RCC 7860 (cell line): Measurements from ENCODE around the gene DDX10.

Experiments used
- DNase-seq: peaks from one replicate; pipeline ENCODE4 v3.0.0-alpha.2; 2015; ENCODE audit warnings: low spot score
- FAIRE-seq: peaks from 2 replicates; lab custom pipeline; 2012; peaks lifted over from hg19 to GRCh38; lab: Jason Lieb, UNC

DDX10 gene

DNA sequence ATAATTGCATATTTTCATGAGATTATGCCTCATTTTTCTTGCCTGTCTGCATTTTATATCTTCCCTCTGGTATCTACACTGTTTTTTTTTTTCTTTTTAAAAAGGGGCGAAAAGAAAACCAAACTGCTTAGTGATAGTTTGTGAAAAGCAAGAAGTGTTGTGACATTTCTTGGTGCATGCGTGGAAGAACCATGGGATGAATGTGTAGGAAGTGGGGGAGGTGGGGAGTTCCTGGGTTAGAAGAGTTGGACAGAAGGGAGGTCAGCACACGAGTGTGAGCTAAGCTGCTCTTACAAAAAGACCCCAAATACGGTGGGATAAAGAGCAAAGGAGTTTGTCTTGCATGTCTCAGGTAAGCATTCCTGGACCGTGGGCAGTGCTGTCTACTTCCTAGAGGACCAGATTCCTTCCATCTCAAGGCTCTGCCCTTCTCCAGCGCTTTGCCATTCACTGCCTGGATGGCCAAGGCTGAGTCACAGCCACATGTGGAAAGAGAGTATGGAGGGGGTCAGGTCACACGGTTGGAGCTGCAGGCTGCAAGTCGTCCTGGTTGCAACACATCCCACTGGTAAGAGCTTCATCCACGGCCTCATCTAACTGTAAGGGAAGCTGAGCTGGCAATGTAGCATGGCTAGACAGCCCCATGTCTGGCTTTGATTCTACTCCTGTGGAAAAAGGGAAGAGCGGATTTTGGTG, 300.6 kb downstream of the DDX10 start:
- peak; percentile 64 for DNase-seq

GRCh38 chr11:108966206-108966605, 301.3 kb downstream of the DDX10 start:
- DNase-seq (no peak), FAIRE-seq (no peak)

More for the DNA sequence above, 300.6 kb downstream of the DDX10 start:
- no peak for FAIRE-seq

GRCh38 chr11:108966978-108967377, 302.1 kb downstream of the DDX10 start:
- no peak for DNase-seq
- FAIRE-seq, result no peak

DNA sequence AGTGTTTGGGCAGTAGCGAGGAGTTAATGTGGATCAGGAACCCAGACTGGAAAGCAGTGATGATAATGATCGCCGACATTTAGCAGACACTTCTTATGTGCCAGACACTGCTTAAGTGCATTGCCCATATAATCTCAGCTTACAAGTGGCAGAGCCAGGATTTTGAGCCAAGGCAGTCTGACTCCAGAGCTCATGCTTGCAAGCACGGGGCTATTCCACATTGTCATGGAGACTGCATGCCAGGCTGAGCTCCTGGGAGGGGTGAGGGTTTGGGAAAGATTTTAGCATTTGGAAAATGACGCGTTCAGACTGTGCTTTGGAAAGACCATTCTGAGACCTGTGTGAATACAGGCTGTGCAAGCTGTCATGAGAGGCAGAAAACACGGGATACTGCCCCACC, 302.7 kb downstream of the DDX10 start:
- FAIRE-seq, result no peak
- DNase-seq, result no peak

DNA sequence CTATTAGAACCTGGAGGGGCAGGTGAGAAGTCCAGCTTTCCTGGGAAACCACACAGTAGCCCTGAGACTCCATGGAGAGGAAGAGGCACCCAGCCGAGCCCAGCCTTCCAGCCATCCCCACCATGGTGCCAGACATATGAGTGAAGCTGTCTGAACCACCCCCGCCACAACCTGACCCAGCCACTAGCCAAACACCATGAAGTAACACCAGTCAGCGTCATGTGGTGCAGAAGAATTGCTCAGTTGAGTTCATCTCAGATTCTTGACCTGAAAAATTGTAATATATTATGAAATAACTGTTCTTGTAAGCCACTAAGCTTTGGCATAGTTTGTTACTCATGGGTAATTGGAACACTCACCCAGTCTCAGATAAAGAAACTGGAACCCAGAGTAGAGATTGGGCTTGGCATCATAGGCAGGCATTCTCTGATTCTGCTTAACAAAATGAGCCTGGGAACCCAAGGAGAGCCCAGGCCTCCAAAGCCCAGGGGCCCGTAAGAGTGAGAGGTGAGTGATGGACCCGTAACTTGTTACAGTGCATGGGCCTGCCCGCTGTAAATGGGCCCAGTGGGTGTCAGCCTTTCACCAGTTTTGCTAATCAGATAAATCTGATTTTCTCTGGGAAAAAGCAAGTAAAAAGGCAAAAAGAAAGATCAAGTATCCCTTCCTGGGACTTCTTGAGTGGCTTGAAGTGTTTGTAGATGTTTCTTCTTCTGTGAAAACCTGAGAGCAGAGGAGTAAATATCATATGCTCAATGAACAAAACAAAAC, 305.5 kb downstream of the DDX10 start:
- peak; percentile 11 for DNase-seq
- no peak for FAIRE-seq

DNA sequence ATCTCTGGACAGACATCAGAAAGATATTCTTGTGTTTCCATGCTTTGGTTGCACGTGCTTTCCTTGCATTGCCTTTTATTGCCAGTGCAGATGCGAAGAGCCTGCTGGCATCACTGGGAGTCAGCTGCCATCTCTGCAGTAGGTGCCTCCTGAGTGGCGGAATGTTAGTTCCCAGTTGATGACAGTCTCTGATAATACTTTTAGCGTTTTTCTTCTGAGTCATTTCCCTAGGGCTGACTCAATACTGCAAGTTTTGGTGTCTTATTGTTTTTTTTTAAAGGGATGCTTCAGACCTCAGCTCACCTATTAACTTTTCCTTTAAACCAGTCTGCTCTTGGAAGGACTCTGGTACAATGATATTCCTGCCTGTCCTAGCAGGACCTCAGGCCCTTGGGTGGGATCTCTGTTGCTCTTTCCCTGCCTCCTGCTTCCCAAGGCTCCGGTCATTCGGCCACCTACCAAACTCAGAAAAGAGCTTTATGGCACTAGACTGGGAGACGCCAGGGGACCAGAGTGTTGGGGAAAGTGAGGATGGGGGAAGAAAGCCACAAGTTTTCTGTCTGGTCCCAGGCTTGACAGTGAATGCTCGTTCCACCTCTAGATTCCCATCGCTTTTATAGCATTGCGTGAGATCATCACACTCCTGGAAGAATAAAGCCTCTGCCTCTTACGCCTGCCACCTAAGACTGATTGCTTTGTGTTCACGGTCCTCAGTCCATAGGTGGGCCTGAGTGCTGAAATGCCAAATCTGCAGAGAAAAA, 308.7 kb downstream of the DDX10 start:
- FAIRE-seq, result peak; percentile 92
- DNase-seq, result peak; percentile 94

DNA sequence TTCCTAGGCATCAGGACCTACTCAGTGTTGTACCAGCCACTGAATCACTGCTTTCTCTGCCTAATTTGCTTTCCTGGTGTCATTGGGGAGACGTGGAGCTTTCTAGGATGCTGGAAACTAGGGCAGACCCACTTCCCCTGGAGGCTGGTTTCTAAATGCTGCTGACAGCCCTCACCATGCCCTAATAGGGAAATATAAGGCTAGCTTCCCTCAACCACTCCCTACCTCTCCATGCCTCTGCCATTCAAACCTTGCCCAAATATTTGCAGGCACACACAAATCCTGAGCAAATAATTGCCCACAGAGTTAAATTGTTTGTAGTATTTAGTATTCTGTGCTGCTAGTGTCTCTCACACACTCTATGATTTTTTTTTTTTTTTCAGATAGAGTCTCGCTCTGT, 310.2 kb downstream of the DDX10 start:
- DNase-seq (no peak), FAIRE-seq (no peak)

GRCh38 chr11:108975641-108976071, 310.8 kb downstream of the DDX10 start:
- FAIRE-seq (no peak), DNase-seq (no peak)

GRCh38 chr11:108983636-108984420, 319.0 kb downstream of the DDX10 start:
- FAIRE-seq, result peak; percentile 89
- DNase-seq, result peak; percentile 81

GRCh38 chr11:108984523-108984922, 319.7 kb downstream of the DDX10 start:
- DNase-seq, result peak; percentile 14
- FAIRE-seq, result no peak

- FAIRE-seq (no peak), DNase-seq (no peak)
Measured at GRCh38 chr11:108985236-108985944, 320.5 kb downstream of the DDX10 start.

DNA sequence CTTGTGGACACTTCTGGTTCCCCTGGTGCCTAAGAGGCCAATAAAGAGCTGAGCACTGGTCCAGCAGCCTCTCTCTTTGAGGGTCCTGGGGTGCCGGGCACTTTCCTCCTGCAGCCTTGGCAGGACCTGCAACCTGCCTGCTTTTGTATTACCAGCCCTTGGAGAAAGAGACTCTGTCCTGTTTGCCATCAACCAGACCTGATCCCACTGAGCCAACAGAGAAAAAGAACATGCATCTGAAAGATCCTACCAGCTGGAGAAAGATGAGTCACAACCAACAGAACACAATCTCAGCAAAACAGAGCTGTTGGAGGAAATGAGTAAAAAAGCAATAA, 321.0 kb downstream of the DDX10 start:
- FAIRE-seq (peak; percentile 57), DNase-seq (peak; percentile 28)
